ENCODE data around the gene CCNL1.

- no peak for TF ChIP-seq ARNTL (CRISPR knock-in tag; IDR thresholded peaks at IDR 0.05; ENCODE audit: borderline replicate concordance, low read depth)
- TF ChIP-seq ZC3H10 (CRISPR knock-in tag; IDR thresholded peaks at IDR 0.05), result no peak
- TF ChIP-seq ESRRG (CRISPR knock-in tag; IDR thresholded peaks at IDR 0.05), result no peak
- TF ChIP-seq TCF4 (CRISPR knock-in tag; IDR thresholded peaks at IDR 0.05; ENCODE audit: borderline replicate concordance), result no peak
- no peak for TF ChIP-seq OSR1 (CRISPR knock-in tag; IDR thresholded peaks at IDR 0.05)
- TF ChIP-seq CSDC2 (CRISPR knock-in tag; IDR thresholded peaks at IDR 0.05), result no peak
- TF ChIP-seq PATZ1 (CRISPR knock-in tag; IDR thresholded peaks at IDR 0.05; ENCODE audit: borderline replicate concordance), result no peak
- TF ChIP-seq ZNF565 (CRISPR knock-in tag; conservative IDR thresholded peaks at IDR 0.05; ENCODE audit: low read depth), result no peak
- TF ChIP-seq BACH2 (CRISPR knock-in tag; IDR thresholded peaks at IDR 0.05; ENCODE audit: borderline replicate concordance), result no peak
- no peak for TF ChIP-seq POU6F1 (CRISPR knock-in tag; IDR thresholded peaks at IDR 0.05; ENCODE audit: borderline replicate concordance, low read depth)
- no peak for TF ChIP-seq TSHZ2 (CRISPR knock-in tag; IDR thresholded peaks at IDR 0.05)
- TF ChIP-seq ZFP30 (CRISPR knock-in tag; IDR thresholded peaks at IDR 0.05), result no peak
- no peak for TF ChIP-seq GLIS3 (CRISPR knock-in tag; IDR thresholded peaks at IDR 0.05)
- no peak for TF ChIP-seq PPARA (CRISPR knock-in tag; IDR thresholded peaks at IDR 0.05; ENCODE audit: borderline replicate concordance)
Measured at GRCh38 chr3:157149136-157149696, 10.7 kb downstream of the CCNL1 start.
